Adrenal gland (tissue), 12 donors: ENCODE data around the gene TPPP3. TPM values are rescaled to one million over a fixed set of nuclear protein-coding genes. Genes with fewer than 3 reads are reported as not detected.
"Not testable (repeated sequence)": the region's sequence is repeated elsewhere in the genome, so short reads cannot be mapped to it uniquely, and the experiment has no call there.

ENCODE experiments used
- DNase-seq, 7 donors: peaks; one replicate each; pipeline ENCODE4 v3.0.0-alpha.2; 2019 to 2020
- H3K27ac ChIP-seq, 5 donors: fragments of 200-600 bp; sonication (generic) in 4 of 5; 1 replicate in 3 of 5; 2 replicates in 2 of 5; pipeline versions ENCODE4 v1.5.1 to v1.8.0; 2016 to 2020; ENCODE audit warnings: mild to moderate bottlenecking in 1 of 5
- H3K27me3 ChIP-seq: fragments of 200-600 bp; 2 replicates; pipeline ENCODE4 v1.8.0; 2021
- H3K36me3 ChIP-seq, 2 donors: fragments of 200-600 bp; replicated peaks in 1 of 2; 1 replicate in 1 of 2; 2 replicates in 1 of 2; pipeline versions ENCODE4 v1.5.1 to v1.8.0; 2018 to 2022
- H3K4me1 ChIP-seq, 2 donors: fragments of 200-600 bp; replicated peaks in 1 of 2; 1 replicate in 1 of 2; 2 replicates in 1 of 2; pipeline versions ENCODE4 v1.5.1 to v1.8.0; 2018 to 2021
- H3K4me3 ChIP-seq, 4 donors: fragments of 200-600 bp; sonication (generic) in 3 of 4; one replicate each; pipeline ENCODE4 v1.5.1; 2016 to 2018
- H3K9me3 ChIP-seq, 3 donors: fragments of 200-600 bp; sonication (generic) in 1 of 3; replicated peaks in 1 of 3; 1 replicate in 2 of 3; 2 replicates in 1 of 3; pipeline versions ENCODE4 v1.5.1 to v1.8.0; 2016 to 2021
- POLR2A ChIP-seq, 2 donors: fragments of 450-650 bp; IDR thresholded peaks; one replicate each; pipeline ENCODE4 v1.6.1; 2017; ENCODE audit warnings: antibody characterized with exemption in 2 of 2, mild to moderate bottlenecking in 2 of 2, moderate library complexity in 1 of 2
- WGBS, 4 donors: extraction: QIAGEN DNeasy Blood & Tissue Kit in 2 of 4; methylation state at CpG; one replicate each; pipeline versions ENCODE4 v1.1.5 to v1.1.7; 2013 to 2017; 5-methylcytosine and 5-hydroxymethylcytosine counted together
- intact Hi-C, 2 donors: fragments of 100-400 bp; cut with DNase I; formaldehyde crosslinking; loops; one replicate each; pipeline versions ENCODE4 v1.14.1 to v1.15.0; 2022 to 2023
- polyA plus RNA-seq, 3 donors: library from polyadenylated mRNA; stranded (reverse); fragments of 200-250 nt in 2 of 3; fragments of 350-450 nt in 1 of 3; fragmentation: Illumina TruSeq in 1 of 3; extraction: RNeasy Lipid Tissue Mini Kit (QIAGEN cat#74804) in 1 of 3; gene quantifications; one replicate each; pipeline ENCODE4 v1.2.3, GENCODE V29; 2013 to 2014
- total RNA-seq, 9 donors: library from RNA; depleted of rRNA in 4 of 9; stranded (reverse); fragments of >200 nt in 4 of 9; fragments of 120-200 nt in 1 of 9; fragmentation: NEBNext Ultra II Directional in 1 of 9; extraction: Animal tissue kit (Norgen Biotek cat#: 25700) in 1 of 9; gene quantifications; one replicate each; pipeline versions ENCODE4 v1.1.0 to v1.2.4, GENCODE V29; 2013 to 2023
- TF ChIP-seq, protein P1 (sequence below), 6 experiments: fragments of 450-650 bp in 4 of 6; fragments of 200-600 bp in 2 of 6; sonication (generic) in 1 of 6; IDR thresholded peaks; 1 replicate in 5 of 6; 2 replicates in 1 of 6; pipeline versions ENCODE4 v1.5.1 to v1.8.0; 2016 to 2021; ENCODE audit warnings: antibody characterized with exemption in 6 of 6, mild to moderate bottlenecking in 2 of 6, moderate library complexity in 1 of 6
- donor health status: healthy with polysubstance abuse.
- donor health status: Bipolar disorder and iron deficiency.
- donor health status: DM: yes; HTN: yes; CAD: no.
- donor health status: DM: no; HTN: no; CAD: no.
- donor health status: DM: no; HTN: no; CAD: no.
- donor health status: DM: yes; HTN: yes; CAD: no.

TPPP3 gene
- total and polyA plus RNA-seq, 12 donors, result 1.1 to 22.7 (median 7.5) TPM; not detected in 1

DNA sequence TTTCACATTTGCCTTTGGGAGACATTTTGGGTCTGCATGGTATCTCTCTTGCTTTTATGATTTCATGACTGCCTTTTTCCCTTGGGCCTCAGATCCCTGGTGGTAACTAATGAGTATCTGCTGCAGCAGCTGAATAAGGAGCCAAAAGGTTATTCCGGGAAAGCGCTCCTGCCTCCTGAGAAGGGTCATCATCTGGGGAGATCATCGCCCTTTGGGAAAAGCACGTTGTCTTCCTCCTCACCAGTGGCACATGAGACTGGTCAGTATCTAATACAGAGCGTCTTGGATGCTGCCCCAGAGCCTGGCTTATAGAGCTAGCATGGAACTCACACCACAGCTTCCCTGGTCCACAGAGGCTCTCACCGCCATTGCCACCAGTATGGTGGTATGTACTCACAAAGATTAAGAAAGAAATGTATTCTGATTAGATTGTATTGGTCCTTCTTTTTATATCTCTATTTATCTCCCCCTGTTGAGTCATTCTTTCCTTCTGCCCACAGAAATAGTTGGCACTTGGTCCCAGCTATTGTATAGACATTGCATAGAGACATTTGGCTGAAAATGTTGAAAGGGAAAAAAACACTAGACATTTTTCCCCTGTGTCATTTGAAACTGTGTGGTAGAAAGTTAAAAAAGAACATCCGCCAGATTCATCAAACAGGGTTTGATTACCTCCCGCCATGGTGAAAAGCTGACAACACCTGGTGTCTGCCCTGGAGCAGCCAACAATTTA lies 8.4 kb downstream of the TPPP3 start:
- intact Hi-C loops, result no loop called here
- H3K4me1 ChIP-seq, result no peaks in the 10 kb centered on the region
- WGBS, 4 donors, result 85 to 93% (median 88%) methylated on average over 8 of the region's 8 CpGs

DNA sequence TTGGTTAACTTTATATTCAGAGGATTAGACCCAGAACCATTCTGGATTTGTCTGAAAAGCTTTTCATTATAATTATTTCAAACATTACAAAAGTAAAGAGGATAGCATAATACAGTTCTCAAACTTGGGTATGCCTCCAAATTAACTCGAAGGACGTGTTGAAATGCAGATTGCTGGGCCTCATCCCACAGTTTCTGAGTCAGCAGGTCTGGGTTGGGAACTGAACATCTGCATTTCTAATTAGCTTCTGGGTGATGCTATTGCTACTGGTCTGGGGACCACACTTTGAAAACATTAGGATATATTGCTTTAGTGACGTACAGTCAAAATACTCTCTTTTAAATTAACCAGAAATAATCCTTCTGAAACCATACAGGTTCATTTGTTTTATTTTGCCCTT lies 10.0 kb downstream of the TPPP3 start:
- 80 to 97% (median 93%) methylated on average over 3 of the region's 3 CpGs for WGBS, 4 donors
- no peak overlapping the region for H3K27ac ChIP-seq
- H3K27me3 ChIP-seq, result no peaks in the 10 kb centered on the region
- H3K4me3 ChIP-seq, result no peak overlapping the region
- DNase-seq, result no peak
- H3K9me3 ChIP-seq, result no peaks in the 10 kb centered on the region
- intact Hi-C loops, result no loop called here
- no peaks in the 10 kb centered on the region for H3K36me3 ChIP-seq
- no peaks in the 10 kb centered on the region for H3K4me1 ChIP-seq
- TF ChIP-seq, protein P1, sequence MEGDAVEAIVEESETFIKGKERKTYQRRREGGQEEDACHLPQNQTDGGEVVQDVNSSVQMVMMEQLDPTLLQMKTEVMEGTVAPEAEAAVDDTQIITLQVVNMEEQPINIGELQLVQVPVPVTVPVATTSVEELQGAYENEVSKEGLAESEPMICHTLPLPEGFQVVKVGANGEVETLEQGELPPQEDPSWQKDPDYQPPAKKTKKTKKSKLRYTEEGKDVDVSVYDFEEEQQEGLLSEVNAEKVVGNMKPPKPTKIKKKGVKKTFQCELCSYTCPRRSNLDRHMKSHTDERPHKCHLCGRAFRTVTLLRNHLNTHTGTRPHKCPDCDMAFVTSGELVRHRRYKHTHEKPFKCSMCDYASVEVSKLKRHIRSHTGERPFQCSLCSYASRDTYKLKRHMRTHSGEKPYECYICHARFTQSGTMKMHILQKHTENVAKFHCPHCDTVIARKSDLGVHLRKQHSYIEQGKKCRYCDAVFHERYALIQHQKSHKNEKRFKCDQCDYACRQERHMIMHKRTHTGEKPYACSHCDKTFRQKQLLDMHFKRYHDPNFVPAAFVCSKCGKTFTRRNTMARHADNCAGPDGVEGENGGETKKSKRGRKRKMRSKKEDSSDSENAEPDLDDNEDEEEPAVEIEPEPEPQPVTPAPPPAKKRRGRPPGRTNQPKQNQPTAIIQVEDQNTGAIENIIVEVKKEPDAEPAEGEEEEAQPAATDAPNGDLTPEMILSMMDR (IDR thresholded peaks at IDR 0.05), result no peak
- TF ChIP-seq POLR2A (IDR thresholded peaks at IDR 0.05), result no peak

More for the DNA sequence above, 8.4 kb downstream of the TPPP3 start:
- Histone ChIP-seq H3K27me3 (no peaks in the 10 kb centered on the region), H3K27ac (no peak overlapping the region), H3K4me3 (no peak overlapping the region), H3K9me3 (no peaks in the 10 kb centered on the region), H3K36me3 (no peaks in the 10 kb centered on the region)
- no peak for TF ChIP-seq POLR2A (IDR thresholded peaks at IDR 0.05)
- TF ChIP-seq, protein P1 (IDR thresholded peaks at IDR 0.05), result no peak
- peak in 1 of 7 donors; percentile 23 for DNase-seq

DNA sequence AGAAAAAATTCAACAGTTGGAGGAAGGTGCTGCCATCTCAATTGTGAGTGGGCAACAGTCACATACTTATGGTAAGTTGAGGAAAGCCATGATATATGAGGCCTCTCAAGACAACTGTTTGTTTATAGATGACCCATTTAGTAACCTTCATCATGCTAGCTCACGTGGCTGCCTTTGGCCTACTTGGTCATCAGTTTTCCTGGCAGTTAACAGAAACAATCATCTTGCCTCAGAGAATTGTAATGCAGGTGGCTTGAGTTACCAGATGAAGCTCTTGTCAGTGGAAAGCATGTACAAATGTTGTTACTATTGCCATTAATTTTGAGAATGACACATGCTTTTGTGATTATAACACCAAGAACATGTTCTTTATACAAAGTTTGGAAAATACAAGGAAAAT lies 14.7 kb downstream of the TPPP3 start:
- Histone ChIP-seq H3K4me1 (no peaks in the 10 kb centered on the region), H3K36me3 (no peaks in the 10 kb centered on the region), H3K27ac (no peak overlapping the region), H3K27me3 (no peaks in the 10 kb centered on the region), H3K4me3 (no peak overlapping the region), H3K9me3 (no peaks in the 10 kb centered on the region)
- TF ChIP-seq, protein P1 (IDR thresholded peaks at IDR 0.05), result no peak
- TF ChIP-seq POLR2A (IDR thresholded peaks at IDR 0.05), result no peak
- DNase-seq, result peak in 1 of 7 donors; percentile 14
- WGBS, 4 donors, result 60 to 83% (median 69%) methylated on average over 1 of the region's 1 CpG
- intact Hi-C loops, result no loop called here

DNA sequence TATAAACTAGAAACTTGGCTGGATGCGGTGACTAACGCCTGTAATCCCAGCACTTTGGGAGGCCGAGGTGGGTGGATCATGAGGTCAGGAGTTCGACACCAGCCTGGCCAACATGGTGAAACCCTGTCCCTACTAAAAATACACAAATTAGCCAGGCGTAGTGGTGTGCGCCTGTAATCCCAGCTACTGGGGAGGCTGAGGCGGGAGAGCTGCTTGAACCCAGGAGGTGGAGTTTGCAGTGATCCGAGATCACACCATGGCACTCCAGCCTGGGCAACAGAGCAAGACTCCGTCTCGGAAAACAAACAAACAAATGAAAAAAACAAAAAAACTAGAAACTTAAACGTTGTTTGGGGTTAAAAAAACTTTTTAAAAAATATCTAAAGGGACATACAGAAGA lies 17.3 kb downstream of the TPPP3 start:
- H3K27ac ChIP-seq, intact Hi-C loops, DNase-seq, H3K4me3 ChIP-seq, H3K36me3 ChIP-seq, H3K9me3 ChIP-seq, H3K27me3 ChIP-seq, H3K4me1 ChIP-seq: not testable (repeated sequence)
- WGBS, 4 donors, result 87 to 92% (median 88%) methylated on average over 11 of the region's 11 CpGs

DNA sequence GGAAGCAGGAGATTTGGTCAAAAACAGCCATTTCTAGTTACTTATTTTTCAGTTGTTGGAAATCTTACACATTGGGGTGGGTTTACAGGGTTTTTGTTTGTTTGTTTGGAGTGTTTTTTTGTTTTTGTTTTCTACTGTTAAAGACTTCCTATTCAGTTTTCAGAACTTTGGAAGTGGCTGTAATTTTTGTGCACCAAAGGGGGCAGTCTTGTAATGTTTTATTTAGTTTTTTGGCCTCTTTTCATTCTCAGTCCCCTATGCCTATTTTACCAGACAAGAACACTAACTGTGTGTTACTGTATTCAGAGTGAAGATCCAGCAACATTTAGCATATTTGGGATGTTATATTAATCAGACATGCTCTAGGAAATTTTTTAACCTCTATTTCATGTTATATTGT lies 20.6 kb downstream of the TPPP3 start:
- DNase-seq, result no peak
- Histone ChIP-seq H3K36me3 (no peaks in the 10 kb centered on the region), H3K4me1 (no peaks in the 10 kb centered on the region), H3K27me3 (no peaks in the 10 kb centered on the region), H3K27ac (no peak overlapping the region), H3K9me3 (no peaks in the 10 kb centered on the region), H3K4me3 (no peak overlapping the region)
- TF ChIP-seq, protein P1 (IDR thresholded peaks at IDR 0.05), result peak in 5 of 6 experiments; percentile 48 to 59 (median 49)
- TF ChIP-seq POLR2A (IDR thresholded peaks at IDR 0.05), result no peak
- intact Hi-C loops, result no loop called here
